Measurements from ENCODE around the gene HOXB4. TPM values are rescaled to one million over a fixed set of nuclear protein-coding genes. Genes with fewer than 3 reads are reported as not detected.
A peak's percentile ranks its signal among the peaks of the same experiment; 100 is the strongest.
"Not testable (repeated sequence)": the region's sequence is repeated elsewhere in the genome, so short reads cannot be mapped to it uniquely, and the experiment has no call there.

The HOXB4 gene
- total and polyA plus RNA-seq, 2 of the 4 experiments (the other 2 are of a cell fraction): 2.0 to 8.5 TPM

DNA sequence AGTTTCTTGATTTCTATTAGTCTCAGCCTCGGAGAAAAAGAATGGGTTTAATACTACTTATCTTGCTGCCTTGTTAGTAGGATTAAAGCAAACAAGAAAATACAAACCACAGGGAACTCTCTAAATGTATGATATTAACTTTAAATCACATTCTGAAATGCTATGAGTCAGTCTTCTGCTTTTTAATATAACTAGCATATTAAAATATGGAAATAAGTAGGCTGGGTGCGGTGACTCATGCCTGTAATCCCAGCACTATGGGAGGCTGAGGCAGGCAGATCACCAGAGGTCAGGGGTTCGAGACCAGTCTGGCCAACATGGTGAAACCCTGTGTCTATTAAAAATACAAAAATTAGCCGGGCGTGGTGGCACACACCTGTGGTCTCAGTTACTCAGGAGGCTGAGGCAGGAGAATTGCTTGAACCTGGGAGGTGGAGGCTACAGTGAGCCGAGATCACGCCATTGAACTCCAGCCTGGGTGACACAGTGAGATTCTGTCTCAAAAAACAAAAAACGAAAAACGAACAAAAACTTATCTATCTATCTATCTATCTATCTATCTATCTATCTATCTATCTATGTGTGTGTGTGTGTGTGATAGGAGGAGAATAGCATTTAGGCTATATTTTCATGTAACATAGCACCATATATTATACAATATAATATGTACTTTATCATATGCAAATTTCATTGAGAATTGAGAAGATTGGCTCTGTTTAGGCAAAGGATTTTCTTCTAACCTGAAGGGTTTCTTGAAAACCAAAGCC, 42.2 kb downstream of the HOXB4 start:
- H2BK15ac ChIP-seq (ENCODE audit: low read depth, low read length); H3K27me3 ChIP-seq (ENCODE audit: control insufficient read depth, insufficient read depth, low read length); H3K18ac ChIP-seq (ENCODE audit: low read depth, low read length); CTCF ChIA-PET; H4K5ac ChIP-seq (ENCODE audit: low read depth, low read length); intact Hi-C loops (cut with micrococcal nuclease); H4K20me1 ChIP-seq (ENCODE audit: insufficient read depth, low read length); H4K91ac ChIP-seq (ENCODE audit: insufficient read depth, low read depth, low read length); H2BK120ac ChIP-seq (ENCODE audit: low read depth, low read length); H2AK9ac ChIP-seq (replicated peaks; ENCODE audit: low read depth, low read length, poor library complexity); H3K36me3 ChIP-seq (ENCODE audit: control insufficient read depth, insufficient read depth, low read length); BruUV-seq (replicated peaks); H3K27ac ChIP-seq (ENCODE audit: insufficient read depth, low read length); POLR2A ChIA-PET (ENCODE audit: unreplicated experiment); H3K14ac ChIP-seq (replicated peaks; ENCODE audit: low read depth, low read length); H2BK20ac ChIP-seq (ENCODE audit: low read depth, low read length); H4K8ac ChIP-seq (ENCODE audit: low read depth in 2 of 2, low read length in 2 of 2); H3K4ac ChIP-seq (ENCODE audit: low read depth, low read length); H3K56ac ChIP-seq (ENCODE audit: extremely low read depth, insufficient read depth, low read length); ATAC-seq (ENCODE audit: low read depth); H2AFZ ChIP-seq (replicated peaks; ENCODE audit: low read length, poor library complexity); dilution Hi-C loops (cut with HindIII; ENCODE audit: low sequenced_read_pairs, unreplicated experiment); H3K9ac ChIP-seq (ENCODE audit: low read depth, low read length); H3K9me3 ChIP-seq (ENCODE audit: control insufficient read depth, insufficient read depth, low read length); H3K9me1 ChIP-seq (ENCODE audit: insufficient read depth, low read length); H2AK5ac ChIP-seq (ENCODE audit: low read depth, low read length); H3K4me3 ChIP-seq (ENCODE audit: insufficient read depth, low read depth, low read length); H2BK5ac ChIP-seq (ENCODE audit: low read depth, low read length, poor library complexity, severe bottlenecking); H3K23ac ChIP-seq (ENCODE audit: low read depth, low read length); H3K4me2 ChIP-seq (ENCODE audit: low read depth, low read length): not testable (repeated sequence)
- peak; percentile 13 for DNase-seq
- Histone ChIP-seq H3K4me1 (ENCODE audit: control insufficient read depth, insufficient read depth, low read length) (peaks cover 11% of the 10 kb centered on the region), H3K79me1 (ENCODE audit: low read depth in 1 of 2, low read length in 2 of 2) (peaks cover 0 to 23% of the 10 kb centered on the region in 2 experiments; a peak in 2 of 4 replicates)
- in situ Hi-C loops (cut with MboI; ENCODE audit: low sequenced_read_pairs): loop anchor here (5.0 kb wide), 1 partner anchor 44 kb away; no protein-coding TSS in a partner anchor
- 100% methylated on average over 1 of the region's 9 CpGs; no CpG with 5 or more reads in 1 of the 2 experiments for WGBS, 2 experiments (ENCODE audit: extremely low coverage in 2 of 2, insufficient read length in 1 of 2)
